SH-SY5Y (cell line): Measurements from ENCODE around the gene MPRIP.

Experiments used
- GATA2 ChIP-seq: IDR thresholded peaks from 2 replicates; pipeline ENCODE4 v1.6.1; 2011; ENCODE audit warnings: mild to moderate bottlenecking, low read depth, low read length
- GATA3 ChIP-seq: IDR thresholded peaks from 2 replicates; pipeline ENCODE4 v1.6.1; 2011; ENCODE audit warnings: low read depth, mild to moderate bottlenecking, low read length, moderate library complexity

GRCh38 chr17:17112628-17113200, 70.5 kb downstream of the MPRIP start:
- no peak for TF ChIP-seq GATA2
- no peak for TF ChIP-seq GATA3
